ACC112 (cell line): ENCODE measurements around the gene MRPL36.
"Not testable (repeated sequence)": the region's sequence is repeated elsewhere in the genome, so short reads cannot be mapped to it uniquely, and the experiment has no call there.

Experiments used
- H2AFZ ChIP-seq: fragments of 200-600 bp; sonication (generic); one replicate; pipeline ENCODE4 v1.6.0; 2017; ENCODE audit warnings: antibody characterized with exemption, low read length; ENCODE audit not compliant: unreplicated experiment
- H3K27ac ChIP-seq: fragments of 200-600 bp; sonication (generic); 2 replicates; pipeline ENCODE4 v1.5.1; 2014; ENCODE audit warnings: low read depth, mild to moderate bottlenecking, antibody characterized with exemption, low read length, moderate library complexity
- H3K27me3 ChIP-seq: fragments of 200-600 bp; sonication (generic); 2 replicates; pipeline ENCODE4 v1.6.1; 2014; ENCODE audit warnings: mild to moderate bottlenecking, antibody characterized with exemption, low read length, moderate library complexity, mixed read lengths; ENCODE audit not compliant: insufficient read depth
- H3K36me3 ChIP-seq: fragments of 200-600 bp; sonication (generic); 2 replicates; pipeline ENCODE4 v1.6.1; 2016; ENCODE audit warnings: mild to moderate bottlenecking, antibody characterized with exemption, low read length, moderate library complexity, mixed read lengths; ENCODE audit not compliant: insufficient read depth
- H3K4me1 ChIP-seq: fragments of 200-600 bp; sonication (generic); one replicate; pipeline ENCODE4 v1.6.1; 2016; ENCODE audit warnings: low read length, mixed read lengths; ENCODE audit not compliant: insufficient read depth, unreplicated experiment, control insufficient read depth
- H3K4me3 ChIP-seq: fragments of 200-600 bp; sonication (generic); 2 replicates; pipeline ENCODE4 v1.5.1; 2014; ENCODE audit warnings: mild to moderate bottlenecking, low read depth, low read length
- H3K79me2 ChIP-seq: fragments of 200-600 bp; sonication (generic); one replicate; pipeline ENCODE4 v1.6.0; 2016; ENCODE audit warnings: low read length; ENCODE audit not compliant: control insufficient read depth, unreplicated experiment, insufficient read depth

The MRPL36 gene

GRCh38 chr5:1799602-1800471, at the start of gene MRPL36:
Gene MRPL36, minus strand, starts transcription at chr5:1799837. Its CDS starts 902 bp downstream, at chr5:1798935.
- Histone ChIP-seq H3K4me1 (peaks cover 18% of the 10 kb centered on the region), H3K4me3 (peak within 1 kb of the TSS; percentile 87), H3K27ac (peak within 1 kb of the TSS; percentile 77), H3K79me2 (peaks cover 64% of the 10 kb centered on the region), H3K36me3 (peaks cover 8% of the 10 kb centered on the region; the same call in 1 of the 2 replicates), H3K27me3 (no peaks in the 10 kb centered on the region), H2AFZ (peak within 1 kb of the TSS; percentile 95)

DNA sequence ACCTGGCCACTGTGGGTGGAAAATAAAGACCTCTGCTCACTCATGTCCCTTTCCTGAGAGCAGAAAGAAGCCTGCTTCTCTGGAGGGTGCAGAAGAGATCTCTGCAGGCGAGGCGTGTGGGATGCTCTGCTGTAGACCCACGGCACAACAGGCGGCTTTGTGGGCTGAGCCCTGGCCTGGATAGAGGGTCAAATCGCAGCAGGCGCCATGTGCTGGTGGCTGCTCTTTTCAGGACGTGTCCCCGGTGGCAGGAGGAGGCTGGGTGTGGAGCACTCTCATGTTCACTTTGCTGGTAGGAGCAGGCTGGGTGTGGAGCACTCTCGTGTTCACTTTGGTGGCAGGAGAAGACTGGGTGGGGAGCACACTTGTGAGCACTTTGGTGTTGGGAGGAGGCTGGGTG, 48.0 kb upstream of the MRPL36 start:
- Histone ChIP-seq H2AFZ (no peak overlapping the region), H3K79me2 (no peaks in the 10 kb centered on the region), H3K36me3 (no peaks in the 10 kb centered on the region), H3K27ac (no peak overlapping the region), H3K4me3 (no peak overlapping the region), H3K4me1 (no peaks in the 10 kb centered on the region), H3K27me3 (peaks cover 66% of the 10 kb centered on the region)

GRCh38 chr5:1847056-1847455, 47.4 kb upstream of the MRPL36 start:
- Histone ChIP-seq H3K79me2 (no peaks in the 10 kb centered on the region), H3K4me1 (no peaks in the 10 kb centered on the region), H3K36me3 (no peaks in the 10 kb centered on the region), H3K4me3 (no peak overlapping the region), H2AFZ (no peak overlapping the region), H3K27me3 (peaks cover 68% of the 10 kb centered on the region), H3K27ac (no peak overlapping the region)

DNA sequence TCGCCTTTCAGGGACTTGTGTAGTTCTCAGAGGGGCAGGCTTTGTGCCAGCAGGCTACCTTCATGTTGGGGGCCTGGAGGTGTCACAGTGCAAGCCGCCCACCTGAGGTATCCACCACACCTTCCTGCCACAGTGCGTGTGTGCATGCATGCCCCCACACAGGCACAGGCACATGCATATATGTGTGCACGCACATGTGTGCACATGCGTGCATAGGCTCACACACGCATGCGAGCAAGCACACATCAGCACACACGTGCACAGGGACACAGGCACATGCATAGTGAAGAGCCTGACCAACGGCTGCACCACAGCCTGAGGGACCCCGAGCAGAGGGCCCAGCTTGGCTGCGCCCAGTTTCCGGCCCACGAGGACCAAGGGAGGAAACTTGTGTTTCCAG, 46.9 kb upstream of the MRPL36 start:
- Histone ChIP-seq H2AFZ (no peak overlapping the region), H3K79me2 (no peaks in the 10 kb centered on the region), H3K27me3 (peaks cover 68% of the 10 kb centered on the region), H3K36me3 (no peaks in the 10 kb centered on the region), H3K4me3 (no peak overlapping the region), H3K27ac (no peak overlapping the region), H3K4me1 (no peaks in the 10 kb centered on the region)

- Histone ChIP-seq H2AFZ (no peak overlapping the region), H3K27ac (no peak overlapping the region), H3K27me3 (peaks cover 68% of the 10 kb centered on the region), H3K36me3 (no peaks in the 10 kb centered on the region), H3K4me3 (no peak overlapping the region), H3K79me2 (no peaks in the 10 kb centered on the region), H3K4me1 (no peaks in the 10 kb centered on the region)
Measured at GRCh38 chr5:1845696-1846095, 46.1 kb upstream of the MRPL36 start.

- H3K27ac ChIP-seq, result no peak overlapping the region
- no peaks in the 10 kb centered on the region for H3K4me1 ChIP-seq
- H3K27me3 ChIP-seq, result peaks cover 67% of the 10 kb centered on the region
- no peak overlapping the region for H2AFZ ChIP-seq
- H3K36me3 ChIP-seq, result no peaks in the 10 kb centered on the region
- H3K79me2 ChIP-seq, result no peaks in the 10 kb centered on the region
- no peak overlapping the region for H3K4me3 ChIP-seq
Measured at GRCh38 chr5:1844708-1845436, 45.2 kb upstream of the MRPL36 start.

DNA sequence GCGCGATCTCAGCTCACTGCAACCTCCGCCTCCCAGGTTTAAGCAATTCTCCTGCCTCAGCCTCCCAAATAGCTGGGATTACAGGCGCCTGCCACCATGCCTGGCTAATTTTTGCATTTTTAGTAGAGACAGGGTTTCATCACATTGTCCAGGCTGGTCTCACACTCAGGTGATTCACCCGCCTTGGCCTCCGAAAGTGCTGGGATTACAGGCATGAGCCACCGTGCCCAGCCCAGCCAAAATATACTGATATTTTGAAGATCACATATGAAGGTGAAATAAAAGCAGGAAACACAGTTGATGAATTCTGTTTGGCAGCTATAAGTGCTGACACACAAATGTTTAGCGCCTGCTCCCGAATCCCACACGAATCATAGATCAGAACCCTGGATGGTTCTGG, 44.1 kb upstream of the MRPL36 start:
- not testable (repeated sequence) for H3K36me3 ChIP-seq, H3K4me3 ChIP-seq, H3K4me1 ChIP-seq, H2AFZ ChIP-seq, H3K79me2 ChIP-seq, H3K27ac ChIP-seq
- peaks cover 65% of the 10 kb centered on the region for H3K27me3 ChIP-seq

DNA sequence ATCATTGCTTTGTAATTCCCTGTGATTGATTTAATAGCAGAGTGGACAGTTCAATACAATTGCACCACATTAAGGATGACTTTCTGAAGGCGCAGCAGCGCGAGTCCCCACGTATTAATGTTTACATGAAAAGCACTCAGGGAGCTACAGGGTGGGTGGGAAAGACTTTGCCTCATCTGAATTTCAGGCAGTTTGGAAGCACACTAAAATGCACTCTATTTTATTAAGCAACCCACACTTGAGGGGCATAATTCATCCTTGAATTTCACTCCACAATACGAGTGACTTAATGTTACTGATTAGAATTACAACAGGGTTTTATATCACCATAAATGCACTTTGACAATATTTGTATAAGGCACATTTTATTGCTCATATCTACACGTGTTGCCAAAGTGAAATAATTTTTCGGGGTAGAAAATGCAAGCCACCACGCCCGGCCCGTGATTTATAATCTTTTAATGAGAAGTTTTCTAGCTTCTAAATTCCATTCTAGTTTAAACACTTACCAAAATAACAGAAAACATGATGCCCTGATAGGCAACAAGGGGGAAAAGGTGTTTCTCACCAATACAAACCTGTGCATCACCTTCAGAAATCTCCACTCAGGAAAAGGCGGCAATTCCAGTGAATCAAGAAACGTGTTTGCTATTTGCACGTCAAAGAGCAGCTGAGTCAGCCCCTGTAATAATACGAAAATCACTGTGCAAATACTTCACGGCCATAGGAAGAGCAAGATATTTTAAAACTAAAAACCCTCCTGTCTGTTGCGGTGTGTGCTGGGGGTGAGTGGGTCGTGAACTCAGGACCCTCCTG, 42.6 kb upstream of the MRPL36 start:
- Histone ChIP-seq H3K4me3 (no peak overlapping the region), H2AFZ (no peak overlapping the region), H3K4me1 (no peaks in the 10 kb centered on the region), H3K27ac (no peak overlapping the region), H3K27me3 (peaks cover 61% of the 10 kb centered on the region), H3K79me2 (no peaks in the 10 kb centered on the region), H3K36me3 (no peaks in the 10 kb centered on the region)

GRCh38 chr5:1840741-1841521, 41.3 kb upstream of the MRPL36 start:
- H3K27ac ChIP-seq, result no peak overlapping the region
- peaks cover 64% of the 10 kb centered on the region for H3K27me3 ChIP-seq
- H3K36me3 ChIP-seq, result no peaks in the 10 kb centered on the region
- H3K4me3 ChIP-seq, result no peak overlapping the region
- H3K4me1 ChIP-seq, result no peaks in the 10 kb centered on the region
- no peaks in the 10 kb centered on the region for H3K79me2 ChIP-seq
- H2AFZ ChIP-seq, result no peak overlapping the region

- H3K79me2 ChIP-seq, result no peaks in the 10 kb centered on the region
- no peaks in the 10 kb centered on the region for H3K4me1 ChIP-seq
- H3K27ac ChIP-seq, result no peak overlapping the region
- no peaks in the 10 kb centered on the region for H3K36me3 ChIP-seq
- peaks cover 67% of the 10 kb centered on the region for H3K27me3 ChIP-seq
- no peak overlapping the region for H3K4me3 ChIP-seq
- no peak overlapping the region for H2AFZ ChIP-seq
Measured at GRCh38 chr5:1840071-1840547, 40.5 kb upstream of the MRPL36 start.
